Neural cell (in vitro differentiated cells): ENCODE data around the gene PLEKHF1. TPM values are rescaled to one million over a fixed set of nuclear protein-coding genes. Genes with fewer than 3 reads are reported as not detected.

Experiments
- H2AFZ ChIP-seq: fragments of 200-600, 300-800 bp; sonication (generic), shearing (Covaris generic); 2 replicates; pipeline ENCODE4 v1.6.0; 2014; ENCODE audit warnings: low read depth, mild to moderate bottlenecking, antibody characterized with exemption, low read length, moderate library complexity
- H3F3A ChIP-seq: fragments of 200-600 bp; shearing (Covaris generic); 2 replicates; pipeline ENCODE4 v1.6.1; 2016; ENCODE audit warnings: mild to moderate bottlenecking, moderate library complexity, mixed read lengths, antibody characterized with exemption, low read length; ENCODE audit not compliant: insufficient read depth, poor library complexity, severe bottlenecking
- H3K27ac ChIP-seq: fragments of 200-600, 300-800 bp; sonication (generic), shearing (Covaris generic); 2 replicates; pipeline ENCODE4 v1.5.1; 2014; ENCODE audit warnings: mild to moderate bottlenecking, low read length, moderate library complexity
- H3K27me3 ChIP-seq: fragments of 300-800, 200-600 bp; sonication (generic), shearing (Covaris generic); 2 replicates; pipeline ENCODE4 v1.6.0; 2014; ENCODE audit warnings: mild to moderate bottlenecking, low read depth, low read length, moderate library complexity; ENCODE audit not compliant: insufficient read depth
- H3K36me3 ChIP-seq: fragments of 300-800, 200-600 bp; sonication (generic), shearing (Covaris generic); 2 replicates; pipeline ENCODE4 v1.5.1; 2014; ENCODE audit warnings: mild to moderate bottlenecking, antibody characterized with exemption, low read length, moderate library complexity; ENCODE audit not compliant: insufficient read depth
- H3K4me2 ChIP-seq: fragments of 300-800, 200-600 bp; sonication (generic), shearing (Covaris generic); 2 replicates; pipeline ENCODE4 v1.6.0; 2014; ENCODE audit warnings: mild to moderate bottlenecking, low read length
- H3K4me3 ChIP-seq: fragments of 300-800, 200-600 bp; sonication (generic), shearing (Covaris generic); 2 replicates; pipeline ENCODE4 v1.5.1; 2014; ENCODE audit warnings: mild to moderate bottlenecking, low read length, moderate library complexity
- H3K79me2 ChIP-seq: fragments of 200-600 bp; shearing (Covaris generic); replicated peaks from 2 replicates; pipeline ENCODE4 v1.6.0; 2014; ENCODE audit warnings: mild to moderate bottlenecking, low read length, moderate library complexity; ENCODE audit not compliant: insufficient read depth
- H3K9ac ChIP-seq: fragments of 300-800, 200-600 bp; sonication (generic), shearing (Covaris generic); 2 replicates; pipeline ENCODE4 v1.6.1; 2016; ENCODE audit warnings: mild to moderate bottlenecking, low read length, mixed read lengths
- H3K9me2 ChIP-seq: fragments of 200-600 bp; shearing (Covaris generic); 2 replicates; pipeline ENCODE4 v1.6.1; 2016; ENCODE audit warnings: mild to moderate bottlenecking, low read length, mixed read lengths; ENCODE audit not compliant: insufficient read depth
- H3K9me3 ChIP-seq: fragments of 200-600, 300-800 bp; sonication (generic), shearing (Covaris generic); 2 replicates; pipeline ENCODE4 v1.6.1; 2016; ENCODE audit warnings: mild to moderate bottlenecking, mixed run types, low read length, moderate library complexity, mixed read lengths
- H4K20me1 ChIP-seq: fragments of 200-600 bp; shearing (Covaris generic); 2 replicates; pipeline ENCODE4 v1.6.1; 2016; ENCODE audit warnings: mild to moderate bottlenecking, mixed run types; ENCODE audit not compliant: insufficient read depth
- EP300 ChIP-seq: fragments of 450-650 bp; conservative IDR thresholded peaks from 2 replicates; pipeline ENCODE4 v1.6.1; 2014; ENCODE audit warnings: antibody characterized with exemption, mild to moderate bottlenecking, moderate library complexity; ENCODE audit not compliant: poor library complexity, severe bottlenecking
- EZH2 ChIP-seq: fragments of 200-600, 300-800 bp; shearing (Covaris generic), sonication (generic); IDR thresholded peaks from 2 replicates; pipeline ENCODE4 v1.6.1; 2014; ENCODE audit warnings: antibody characterized with exemption, low read length, borderline replicate concordance, mild to moderate bottlenecking; ENCODE audit not compliant: insufficient read depth, poor library complexity, severe bottlenecking
- MXI1 ChIP-seq: fragments of 450-650 bp; conservative IDR thresholded peaks from 2 replicates; pipeline ENCODE4 v1.6.1; 2014; ENCODE audit warnings: antibody characterized with exemption, mild to moderate bottlenecking; ENCODE audit not compliant: poor library complexity, severe bottlenecking
- POLR2AphosphoS5 ChIP-seq: IDR thresholded peaks from 2 replicates; pipeline ENCODE4 v1.6.1; 2012
- RAD21 ChIP-seq: fragments of 450-650 bp; conservative IDR thresholded peaks from 2 replicates; pipeline ENCODE4 v1.6.1; 2014; ENCODE audit warnings: antibody characterized with exemption, mild to moderate bottlenecking, moderate library complexity
- SMC3 ChIP-seq: fragments of 450-650 bp; conservative IDR thresholded peaks from 2 replicates; pipeline ENCODE4 v1.6.1; 2014; ENCODE audit warnings: antibody characterized with exemption, mild to moderate bottlenecking, moderate library complexity; ENCODE audit not compliant: poor library complexity
- TAF1 ChIP-seq: IDR thresholded peaks from 2 replicates; pipeline ENCODE4 v1.6.1; 2012; ENCODE audit warnings: low read depth
- polyA plus RNA-seq: library from polyadenylated mRNA; depleted of rRNA; stranded (reverse); fragments of >200 nt; gene quantifications from 2 replicates; pipeline ENCODE4 v1.2.3, GENCODE V29; 2014
- TF ChIP-seq, protein P1 (sequence below): fragments of 450-650 bp; IDR thresholded peaks from 2 replicates; pipeline ENCODE4 v1.5.1; 2014; ENCODE audit warnings: antibody characterized with exemption, mild to moderate bottlenecking, moderate library complexity; ENCODE audit not compliant: poor library complexity, severe bottlenecking
- TF ChIP-seq, protein P2 (sequence below): IDR thresholded peaks from 2 replicates; pipeline ENCODE4 v1.6.1; 2012; ENCODE audit warnings: borderline replicate concordance

Gene PLEKHF1
- polyA plus RNA-seq, 1 donor from 2014 or later: not detected

- Histone ChIP-seq H3K9me2 (no peaks in the 10 kb centered on the region), H3K9me3 (no peaks in the 10 kb centered on the region), H3K36me3 (no peaks in the 10 kb centered on the region), H3K4me3 (no peak overlapping the region), H3K27ac (no peak overlapping the region), H3K9ac (no peak overlapping the region), H3K27me3 (no peaks in the 10 kb centered on the region), H3K79me2 (no peaks in the 10 kb centered on the region), H3F3A (no peaks in the 10 kb centered on the region), H4K20me1 (no peaks in the 10 kb centered on the region), H2AFZ (no peak overlapping the region), H3K4me2 (no peak overlapping the region)
- TF ChIP-seq POLR2AphosphoS5 (no peak), SMC3 (no peak), EP300 (no peak), TAF1 (no peak), EZH2 (no peak), RAD21 (no peak), MXI1 (no peak)
- TF ChIP-seq, protein P1, sequence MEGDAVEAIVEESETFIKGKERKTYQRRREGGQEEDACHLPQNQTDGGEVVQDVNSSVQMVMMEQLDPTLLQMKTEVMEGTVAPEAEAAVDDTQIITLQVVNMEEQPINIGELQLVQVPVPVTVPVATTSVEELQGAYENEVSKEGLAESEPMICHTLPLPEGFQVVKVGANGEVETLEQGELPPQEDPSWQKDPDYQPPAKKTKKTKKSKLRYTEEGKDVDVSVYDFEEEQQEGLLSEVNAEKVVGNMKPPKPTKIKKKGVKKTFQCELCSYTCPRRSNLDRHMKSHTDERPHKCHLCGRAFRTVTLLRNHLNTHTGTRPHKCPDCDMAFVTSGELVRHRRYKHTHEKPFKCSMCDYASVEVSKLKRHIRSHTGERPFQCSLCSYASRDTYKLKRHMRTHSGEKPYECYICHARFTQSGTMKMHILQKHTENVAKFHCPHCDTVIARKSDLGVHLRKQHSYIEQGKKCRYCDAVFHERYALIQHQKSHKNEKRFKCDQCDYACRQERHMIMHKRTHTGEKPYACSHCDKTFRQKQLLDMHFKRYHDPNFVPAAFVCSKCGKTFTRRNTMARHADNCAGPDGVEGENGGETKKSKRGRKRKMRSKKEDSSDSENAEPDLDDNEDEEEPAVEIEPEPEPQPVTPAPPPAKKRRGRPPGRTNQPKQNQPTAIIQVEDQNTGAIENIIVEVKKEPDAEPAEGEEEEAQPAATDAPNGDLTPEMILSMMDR: no peak
- TF ChIP-seq, protein P2, sequence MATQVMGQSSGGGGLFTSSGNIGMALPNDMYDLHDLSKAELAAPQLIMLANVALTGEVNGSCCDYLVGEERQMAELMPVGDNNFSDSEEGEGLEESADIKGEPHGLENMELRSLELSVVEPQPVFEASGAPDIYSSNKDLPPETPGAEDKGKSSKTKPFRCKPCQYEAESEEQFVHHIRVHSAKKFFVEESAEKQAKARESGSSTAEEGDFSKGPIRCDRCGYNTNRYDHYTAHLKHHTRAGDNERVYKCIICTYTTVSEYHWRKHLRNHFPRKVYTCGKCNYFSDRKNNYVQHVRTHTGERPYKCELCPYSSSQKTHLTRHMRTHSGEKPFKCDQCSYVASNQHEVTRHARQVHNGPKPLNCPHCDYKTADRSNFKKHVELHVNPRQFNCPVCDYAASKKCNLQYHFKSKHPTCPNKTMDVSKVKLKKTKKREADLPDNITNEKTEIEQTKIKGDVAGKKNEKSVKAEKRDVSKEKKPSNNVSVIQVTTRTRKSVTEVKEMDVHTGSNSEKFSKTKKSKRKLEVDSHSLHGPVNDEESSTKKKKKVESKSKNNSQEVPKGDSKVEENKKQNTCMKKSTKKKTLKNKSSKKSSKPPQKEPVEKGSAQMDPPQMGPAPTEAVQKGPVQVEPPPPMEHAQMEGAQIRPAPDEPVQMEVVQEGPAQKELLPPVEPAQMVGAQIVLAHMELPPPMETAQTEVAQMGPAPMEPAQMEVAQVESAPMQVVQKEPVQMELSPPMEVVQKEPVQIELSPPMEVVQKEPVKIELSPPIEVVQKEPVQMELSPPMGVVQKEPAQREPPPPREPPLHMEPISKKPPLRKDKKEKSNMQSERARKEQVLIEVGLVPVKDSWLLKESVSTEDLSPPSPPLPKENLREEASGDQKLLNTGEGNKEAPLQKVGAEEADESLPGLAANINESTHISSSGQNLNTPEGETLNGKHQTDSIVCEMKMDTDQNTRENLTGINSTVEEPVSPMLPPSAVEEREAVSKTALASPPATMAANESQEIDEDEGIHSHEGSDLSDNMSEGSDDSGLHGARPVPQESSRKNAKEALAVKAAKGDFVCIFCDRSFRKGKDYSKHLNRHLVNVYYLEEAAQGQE: no peak
These were observed 35.2 kb downstream of the PLEKHF1 start for GRCh38 chr19:29700498-29700897.

DNA sequence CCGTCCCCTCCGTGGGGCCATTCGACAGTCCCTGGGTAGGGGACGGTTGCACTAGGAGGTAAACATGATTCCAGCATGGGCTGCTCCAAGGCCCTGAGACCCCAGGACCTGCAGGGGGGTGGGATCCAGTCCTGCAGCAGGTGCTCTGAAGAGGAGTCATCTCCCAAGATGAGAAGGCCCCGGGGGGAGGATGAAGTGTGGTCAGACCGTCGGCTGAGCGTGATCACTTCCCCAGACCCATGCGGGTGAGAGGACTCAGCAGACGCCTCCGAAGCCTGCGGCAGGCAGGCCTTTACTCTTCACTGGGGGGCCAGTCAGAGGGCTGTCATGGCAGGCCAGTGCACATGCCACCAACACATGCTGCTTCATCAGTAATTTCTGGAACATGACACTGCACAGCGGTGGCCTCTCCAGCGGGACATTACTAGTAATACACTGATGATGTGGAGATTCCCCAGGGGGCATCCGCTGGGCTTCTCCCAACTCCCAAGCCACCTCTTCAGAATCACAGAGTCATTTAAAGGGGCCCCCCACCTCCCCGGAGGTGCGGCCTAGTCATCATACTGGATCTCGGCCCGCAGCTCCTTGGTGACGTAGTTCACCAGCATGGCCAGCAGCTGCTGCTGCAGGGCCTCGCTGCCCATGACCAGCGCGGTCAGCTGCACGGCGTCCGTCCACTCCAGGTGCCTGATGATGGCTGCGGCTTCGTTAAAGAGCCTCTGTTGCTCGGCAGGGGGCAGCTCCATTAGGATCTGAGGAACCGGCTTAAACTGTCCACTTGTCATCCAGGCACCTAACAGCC is 37.1 kb downstream of the PLEKHF1 start:
- TF ChIP-seq POLR2AphosphoS5 (no peak), TAF1 (no peak), RAD21 (no peak), SMC3 (no peak), EZH2 (no peak), EP300 (no peak), MXI1 (no peak)
- TF ChIP-seq, protein P2: no peak
- TF ChIP-seq, protein P1: no peak
- Histone ChIP-seq H3K27ac (no peak overlapping the region), H3K9me3 (no peaks in the 10 kb centered on the region)

More for the DNA sequence above, 37.1 kb downstream of the PLEKHF1 start:
- Histone ChIP-seq H3K36me3 (no peaks in the 10 kb centered on the region), H3K9me2 (no peaks in the 10 kb centered on the region), H3F3A (no peaks in the 10 kb centered on the region), H4K20me1 (no peaks in the 10 kb centered on the region), H3K4me3 (no peak overlapping the region), H3K4me2 (no peak overlapping the region), H3K27me3 (no peaks in the 10 kb centered on the region), H3K79me2 (no peaks in the 10 kb centered on the region), H2AFZ (no peak overlapping the region), H3K9ac (no peak overlapping the region)
